NCI-H187 (cell line): ENCODE data around the gene LRRC46.

Experiments used
- DNase-seq, 2 experiments: peaks; one replicate each; lab custom pipeline; 2025; lab: John Stamatoyannopoulos, UW

The LRRC46 gene

DNA sequence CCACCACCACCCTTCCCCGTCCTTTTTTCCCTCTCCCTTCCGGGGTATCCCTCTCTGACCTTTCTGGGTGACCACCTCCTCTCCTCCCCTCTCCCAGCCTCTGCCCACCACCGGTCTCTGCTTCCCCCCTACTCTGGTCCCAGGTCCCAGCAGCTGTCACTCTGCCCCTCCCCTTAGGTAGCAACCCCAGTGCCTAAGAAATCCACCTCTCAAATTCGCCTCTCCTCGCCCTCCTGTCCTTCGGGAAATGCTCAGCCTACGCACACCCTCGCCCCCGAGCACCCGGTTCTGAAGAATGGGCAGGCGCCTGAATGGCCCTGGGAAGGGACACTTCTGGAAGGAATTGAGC is 20.3 kb downstream of the LRRC46 start:
- no peak for DNase-seq

DNA sequence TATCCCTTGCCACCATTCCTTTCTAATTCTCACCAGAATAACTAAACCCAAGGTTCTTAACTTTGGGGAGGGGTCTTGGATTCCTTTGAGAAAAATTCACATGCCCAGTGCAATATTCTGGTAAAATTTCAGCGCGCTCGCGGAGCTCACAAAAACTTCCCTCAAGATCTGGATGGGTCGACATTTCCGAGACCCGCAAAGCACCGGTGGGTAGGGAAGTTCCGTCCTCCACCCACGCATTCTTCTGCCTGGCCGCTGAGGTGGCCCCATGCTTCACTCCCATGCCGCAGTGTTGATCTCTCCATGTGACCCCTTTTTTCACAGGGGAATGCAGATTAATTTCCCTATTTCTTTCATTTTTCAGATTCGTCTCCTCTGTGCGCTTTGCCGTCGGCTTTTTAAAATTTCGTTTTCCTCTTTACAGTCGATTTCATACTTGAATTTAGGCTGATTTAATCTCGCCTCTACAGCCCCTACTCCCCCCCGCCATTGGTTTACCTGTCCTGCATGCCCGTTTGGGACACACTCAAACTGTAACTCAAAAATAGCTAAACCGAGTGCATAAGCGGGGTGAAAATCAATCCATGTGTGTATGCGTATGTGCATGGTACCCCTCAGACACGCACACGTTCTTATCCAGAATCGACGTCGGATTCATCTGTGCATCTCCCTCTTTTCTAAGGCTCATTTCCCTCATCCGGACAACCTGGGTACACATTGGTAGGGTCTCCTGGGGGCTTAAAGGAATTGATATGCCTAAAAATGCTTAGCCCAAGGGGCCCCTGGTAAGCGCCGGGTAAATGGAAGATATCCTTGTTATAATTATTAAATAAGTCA is 20.9 kb downstream of the LRRC46 start:
- no peak for DNase-seq

DNA sequence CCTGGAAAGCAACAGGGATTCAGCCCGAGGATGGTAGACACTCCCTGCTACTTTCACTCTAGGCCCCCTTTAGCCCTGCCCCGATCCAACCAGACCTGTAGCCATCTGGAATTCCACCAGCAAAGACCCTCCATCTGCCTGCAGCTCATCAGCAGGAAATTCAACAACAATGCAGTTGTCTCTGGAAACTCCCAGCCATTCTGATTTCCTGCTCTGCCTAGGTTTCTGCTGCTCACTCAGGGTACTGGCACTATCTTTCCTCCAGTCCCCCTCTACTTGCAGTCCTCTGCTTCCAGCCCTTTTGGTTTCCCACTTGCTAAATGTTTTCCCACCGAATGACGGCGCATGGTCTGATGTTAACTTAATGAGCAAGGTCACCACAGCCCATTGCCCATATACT is 22.1 kb downstream of the LRRC46 start:
- DNase-seq: no peak

DNA sequence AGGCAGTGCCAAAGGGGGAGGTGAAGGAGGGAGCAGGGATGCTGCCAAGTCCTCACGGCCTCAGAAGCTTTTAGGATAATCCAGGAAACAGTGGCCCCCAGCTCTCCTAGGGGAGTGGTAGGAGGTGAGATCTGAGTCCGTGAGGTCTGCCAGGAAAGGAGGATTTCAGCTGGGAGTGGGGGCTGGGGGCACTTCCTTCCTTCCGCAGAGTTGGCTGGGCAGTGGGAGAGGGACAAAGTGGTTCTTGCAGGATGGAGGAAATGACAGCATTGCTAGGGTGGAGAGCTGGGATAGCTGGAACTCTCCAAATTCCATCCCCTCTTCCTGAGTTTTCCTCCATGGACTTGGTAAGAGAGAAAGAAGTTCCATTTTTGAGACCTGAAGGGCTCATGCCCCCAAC is 24.3 kb downstream of the LRRC46 start:
- DNase-seq: no peak

DNA sequence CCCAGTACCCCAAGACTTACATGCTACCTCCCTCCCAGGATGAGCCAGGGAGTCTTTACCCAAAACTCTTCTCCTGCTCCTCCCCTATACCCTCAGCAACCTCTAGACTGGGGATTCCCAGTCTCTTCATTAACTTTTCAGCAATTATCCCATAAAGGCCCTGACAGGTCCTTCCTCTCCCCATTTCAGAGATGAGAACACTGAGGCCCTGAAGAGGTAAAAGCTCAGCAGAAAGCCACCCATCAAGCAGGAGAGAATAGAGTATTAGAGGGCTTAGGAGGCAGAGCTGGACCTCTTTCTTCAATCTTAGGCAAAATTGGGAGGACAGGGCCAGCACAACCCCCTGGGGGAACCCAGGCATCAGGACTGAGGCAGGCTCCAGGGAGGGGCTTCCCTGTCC is 25.4 kb downstream of the LRRC46 start:
- DNase-seq: no peak

DNA sequence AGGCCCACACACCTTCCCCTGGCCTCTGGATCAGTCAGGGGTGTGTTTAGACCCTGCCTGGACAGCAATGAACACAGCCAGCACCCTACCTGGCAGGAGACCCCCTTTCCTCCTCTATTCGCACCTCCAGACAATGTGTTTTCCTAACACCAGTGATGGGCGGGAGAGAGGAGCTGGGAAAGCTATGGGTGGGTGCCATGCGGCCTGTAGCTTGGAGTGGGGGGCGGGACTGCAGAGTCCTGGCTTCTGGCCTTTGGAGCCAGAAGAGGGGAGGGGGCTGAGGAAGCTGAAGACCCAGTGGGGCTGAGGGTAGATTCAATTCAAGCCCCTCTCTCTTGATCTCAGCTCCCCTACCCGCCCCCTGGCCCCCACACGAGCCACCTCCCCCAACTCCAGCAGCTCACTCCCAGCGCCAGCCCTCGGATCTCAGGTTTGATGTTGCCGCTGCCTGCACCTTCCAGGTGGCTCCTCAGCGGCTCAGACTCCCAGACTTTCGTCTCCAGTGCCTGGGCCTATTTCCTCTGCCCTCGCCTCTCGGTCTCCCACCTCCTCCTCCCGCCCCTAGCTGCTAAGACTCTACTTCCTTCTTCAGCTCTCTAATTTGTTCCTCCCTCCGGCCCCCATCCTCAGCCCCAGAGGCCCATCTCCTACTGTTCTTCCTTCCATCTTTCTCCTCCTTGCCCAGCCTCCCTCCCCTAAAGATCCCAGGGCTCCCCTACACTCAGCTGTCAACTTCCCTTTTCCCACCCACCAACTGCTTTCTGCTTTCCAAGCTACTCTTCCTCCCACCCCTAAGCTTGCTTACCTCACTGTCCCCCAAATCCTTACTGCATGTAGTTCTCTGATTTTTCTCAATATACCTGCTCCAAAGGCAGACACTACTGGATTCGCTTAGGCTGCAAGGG is 26.3 kb downstream of the LRRC46 start:
- DNase-seq: no peak

DNA sequence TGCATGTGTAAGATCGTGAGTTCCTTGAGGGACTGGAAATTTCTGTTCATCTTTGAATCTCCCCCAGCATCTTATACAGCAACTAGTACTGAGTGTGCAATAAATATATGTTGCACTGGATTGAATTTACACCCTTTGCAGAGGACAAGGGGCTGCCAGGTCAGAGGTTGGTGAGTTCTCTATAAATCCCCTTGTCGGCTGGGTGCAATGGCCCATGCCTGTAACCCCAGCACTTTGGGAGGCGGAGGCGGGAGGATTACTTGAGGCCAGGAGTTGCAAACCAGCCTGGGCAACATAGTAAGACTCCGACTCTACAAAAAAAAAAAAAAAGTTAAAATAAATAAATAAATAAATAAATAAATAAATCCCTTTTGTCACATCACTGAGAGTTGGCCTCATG is 28.9 kb downstream of the LRRC46 start:
- DNase-seq: no peak

DNA sequence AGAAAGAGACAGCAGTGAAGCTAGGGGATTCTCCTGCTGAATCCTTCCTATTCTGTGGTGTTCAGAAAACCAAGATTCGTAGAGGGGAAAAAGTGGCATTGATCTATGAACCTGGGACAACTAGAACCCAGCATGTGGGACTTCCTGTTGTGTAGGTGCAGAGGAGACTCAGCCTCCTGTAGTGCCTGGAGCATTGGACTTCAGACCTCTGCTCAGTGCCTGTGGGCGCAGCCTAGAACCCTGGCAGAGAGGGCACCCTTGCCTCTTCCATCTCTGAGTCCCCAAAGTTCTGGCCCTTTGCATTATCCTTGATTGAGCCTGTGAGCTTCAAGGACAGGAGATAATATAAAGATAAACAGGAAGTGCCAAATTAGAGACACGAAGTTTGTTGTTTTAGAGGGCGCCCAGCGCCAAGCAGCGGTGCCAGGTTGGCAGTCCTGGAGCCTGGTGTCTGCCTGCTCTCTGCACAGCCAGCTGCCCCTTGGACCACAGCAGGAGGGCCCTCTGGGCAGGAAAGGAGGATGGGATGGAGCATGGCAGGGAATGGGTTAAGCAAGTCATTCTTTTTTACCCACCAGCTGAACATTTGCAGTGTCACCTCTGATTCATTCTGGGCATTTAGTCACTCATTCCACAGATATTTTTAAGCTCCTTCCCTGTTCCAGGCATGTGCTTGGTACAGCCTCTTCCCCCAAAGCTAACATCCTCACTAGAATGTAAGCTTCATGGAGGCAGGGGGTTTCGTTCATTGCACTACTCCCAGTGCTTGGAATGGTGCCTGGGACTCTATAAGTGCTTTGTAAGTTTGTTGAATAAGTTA is 31.4 kb downstream of the LRRC46 start:
- DNase-seq: no peak

DNA sequence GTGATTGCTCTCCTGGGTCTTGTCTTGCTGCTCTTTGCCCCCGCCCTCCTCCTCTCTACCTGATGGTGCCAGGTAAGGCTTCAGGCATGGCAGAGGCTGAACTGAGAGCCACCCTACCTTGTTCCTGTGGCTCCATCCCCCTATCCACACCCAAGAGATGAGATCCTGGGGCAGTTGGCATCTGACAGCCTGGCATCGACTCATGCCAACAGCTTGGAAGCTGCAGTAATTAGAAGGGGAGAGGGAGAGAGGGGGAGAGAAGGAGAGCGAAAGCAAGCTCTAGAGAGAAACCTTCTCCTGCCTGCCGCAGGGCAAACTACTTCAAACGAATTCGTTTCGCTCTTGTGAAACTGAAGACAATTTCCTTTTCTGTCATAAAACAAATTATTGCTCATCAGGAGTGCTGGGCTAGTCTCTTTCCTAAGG is 33.3 kb downstream of the LRRC46 start:
- no peak for DNase-seq

DNA sequence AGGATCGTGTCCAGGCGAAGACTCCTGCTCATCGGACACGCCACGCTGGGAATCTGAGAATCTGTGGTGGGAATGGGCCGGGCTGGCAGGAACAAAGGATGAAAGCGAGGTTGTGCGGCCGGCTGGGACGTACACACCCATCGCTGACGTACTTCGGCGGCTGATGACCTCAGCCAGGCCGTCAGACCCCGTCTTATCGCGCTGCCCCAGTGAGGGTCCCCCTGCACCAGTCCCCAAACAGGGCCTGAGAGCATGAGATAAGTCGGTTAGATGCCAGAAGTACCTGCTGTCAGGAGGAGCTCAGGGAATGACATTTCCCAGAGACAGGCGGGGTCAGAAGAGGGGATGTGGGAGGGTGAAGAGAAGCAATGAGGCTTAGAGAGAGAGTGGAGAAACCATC is 35.5 kb downstream of the LRRC46 start:
- no peak for DNase-seq

DNA sequence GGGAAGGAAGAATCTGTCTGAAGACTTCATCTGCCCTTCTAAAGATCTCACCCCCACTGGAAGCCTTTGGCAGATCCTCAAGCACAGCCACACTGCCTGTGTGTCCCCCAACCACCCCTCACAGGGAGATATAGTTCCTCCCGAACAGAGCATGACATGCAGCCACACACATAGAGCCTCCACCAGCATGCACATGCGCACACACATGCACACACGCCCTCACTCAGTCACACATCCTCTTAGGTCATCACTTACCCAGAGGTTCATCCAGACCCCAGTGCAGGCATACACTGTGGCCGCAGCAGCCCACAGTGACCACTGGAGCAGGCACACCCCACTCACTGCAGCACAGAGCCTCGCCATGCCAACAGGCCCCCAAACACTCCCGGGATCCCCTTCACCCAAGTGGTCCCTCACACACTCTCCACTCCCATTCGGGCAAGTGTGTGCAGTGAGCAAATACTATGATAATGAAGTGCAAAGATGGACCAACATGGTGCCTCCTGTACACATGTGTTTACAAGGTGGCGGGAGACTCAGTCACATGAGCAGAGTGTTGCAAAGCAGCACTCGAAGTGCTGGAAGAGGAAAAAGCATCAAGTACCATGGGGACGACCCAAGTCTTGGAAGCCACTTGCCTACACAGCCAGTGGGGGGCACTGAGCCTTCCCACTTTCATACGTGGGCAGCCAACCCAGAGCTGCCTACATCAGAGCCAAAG is 36.5 kb downstream of the LRRC46 start:
- no peak for DNase-seq

DNA sequence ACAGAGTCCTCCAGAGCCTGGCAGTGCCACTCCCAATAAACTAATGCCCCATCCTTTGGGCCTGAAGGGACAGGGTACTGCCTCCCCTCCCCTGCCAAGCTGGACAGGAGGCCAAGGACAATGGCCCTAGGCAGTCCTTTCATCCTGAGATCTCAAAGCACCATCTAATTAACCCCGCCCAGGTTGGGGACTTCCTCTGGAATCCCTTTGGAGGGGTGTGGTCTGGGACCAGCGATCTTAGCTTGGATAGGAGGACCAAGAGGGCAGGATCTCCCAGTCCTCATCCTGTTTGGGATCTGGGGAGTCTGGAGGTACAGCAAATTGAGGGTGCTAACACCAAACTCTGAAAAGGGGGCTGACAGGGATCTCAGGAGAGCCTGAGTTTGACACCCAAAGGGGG is 37.6 kb downstream of the LRRC46 start:
- DNase-seq: no peak

DNA sequence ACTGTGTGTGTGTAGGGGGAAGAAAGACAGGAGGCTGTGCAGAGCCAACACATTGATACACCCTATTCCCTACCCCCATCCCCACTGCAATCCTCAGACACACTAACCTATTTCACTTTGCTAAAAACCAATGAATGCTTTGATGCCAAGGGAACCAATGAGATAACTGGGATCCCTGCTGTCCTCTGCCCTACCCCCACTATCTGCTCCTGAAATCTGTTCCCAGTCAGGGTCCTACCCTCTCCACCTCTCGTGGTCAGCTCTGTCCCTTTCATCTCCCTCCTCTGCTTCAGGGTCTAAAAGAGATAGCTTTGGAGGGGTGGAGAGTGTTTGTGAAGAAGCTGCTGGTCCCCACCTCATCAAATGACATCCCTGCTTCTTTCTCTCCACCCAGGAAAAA is 38.6 kb downstream of the LRRC46 start:
- no peak for DNase-seq

DNA sequence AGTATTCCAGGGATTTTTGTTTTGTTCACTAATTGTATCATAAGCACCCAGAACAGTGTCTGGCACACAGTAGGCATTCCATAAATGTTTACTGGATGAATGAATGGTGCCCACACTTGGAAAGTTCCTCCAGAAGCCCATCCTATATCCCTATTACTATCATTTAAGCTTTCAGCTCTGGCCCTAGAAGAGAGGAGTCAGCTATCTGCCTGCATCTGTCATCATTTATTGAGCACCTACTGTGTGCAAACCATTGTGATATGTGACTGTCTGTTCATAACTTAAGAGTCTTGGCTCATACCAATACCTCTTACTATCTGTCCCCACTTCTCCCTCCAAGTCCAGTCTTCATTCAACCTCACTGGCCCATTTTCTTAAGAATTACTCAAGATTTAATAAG is 39.6 kb downstream of the LRRC46 start:
- no peak for DNase-seq

DNA sequence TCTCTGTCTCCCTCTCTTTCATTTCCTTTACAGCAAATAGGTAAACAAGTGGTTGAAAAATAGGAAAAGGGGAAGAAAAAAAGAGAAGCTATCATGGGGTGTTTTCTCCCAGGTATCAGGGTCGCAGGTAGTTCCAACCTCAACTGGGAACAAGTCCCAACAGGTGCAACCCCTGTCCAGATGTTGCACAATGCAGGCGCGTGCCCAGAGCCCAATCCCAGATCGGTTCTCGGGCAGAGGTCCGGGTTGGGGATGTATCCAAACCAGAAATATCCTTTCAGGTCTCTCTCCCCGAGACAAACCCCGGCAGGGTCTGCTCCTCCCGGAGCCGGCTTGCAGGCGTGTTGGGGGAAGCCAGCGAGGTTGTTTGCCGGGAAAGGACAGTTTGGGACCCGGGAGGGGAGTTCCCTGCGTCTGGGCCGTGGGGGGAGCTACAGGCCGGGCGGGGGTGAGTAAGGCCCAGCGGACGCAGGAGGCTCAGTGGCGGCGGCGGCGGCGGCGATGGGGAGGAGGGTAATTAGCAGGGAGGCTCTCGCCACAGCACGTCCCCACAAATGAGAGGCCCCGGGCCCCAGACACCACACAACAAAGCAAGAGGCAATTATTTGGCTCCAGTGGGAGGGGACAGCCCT is 40.7 kb downstream of the LRRC46 start:
- no peak for DNase-seq

DNA sequence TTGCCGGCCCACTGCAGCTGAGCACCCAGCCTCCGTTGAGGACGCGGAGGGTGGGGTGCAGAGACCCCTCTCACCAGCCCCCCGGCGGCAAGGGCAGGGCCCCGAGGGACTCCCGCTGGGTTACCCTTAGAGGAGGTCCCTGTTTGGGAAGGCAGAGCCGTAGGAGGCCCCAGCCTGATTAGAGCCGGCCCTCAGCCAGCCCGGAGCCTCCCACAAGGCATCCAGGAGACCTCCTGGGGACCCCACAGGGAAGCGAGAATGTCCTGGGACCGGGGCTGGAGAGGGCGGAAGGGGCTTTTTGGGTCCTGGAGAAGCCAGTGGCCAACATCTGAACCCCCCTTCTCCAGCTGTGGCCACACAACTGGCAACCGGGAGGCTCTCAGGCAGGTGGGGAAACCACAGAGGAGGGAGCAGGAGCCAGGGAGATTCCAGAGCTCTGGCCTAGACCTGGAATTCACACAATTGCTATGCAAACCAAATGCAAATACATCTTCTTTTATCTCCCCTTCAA is 41.2 kb downstream of the LRRC46 start:
- DNase-seq: no peak

DNA sequence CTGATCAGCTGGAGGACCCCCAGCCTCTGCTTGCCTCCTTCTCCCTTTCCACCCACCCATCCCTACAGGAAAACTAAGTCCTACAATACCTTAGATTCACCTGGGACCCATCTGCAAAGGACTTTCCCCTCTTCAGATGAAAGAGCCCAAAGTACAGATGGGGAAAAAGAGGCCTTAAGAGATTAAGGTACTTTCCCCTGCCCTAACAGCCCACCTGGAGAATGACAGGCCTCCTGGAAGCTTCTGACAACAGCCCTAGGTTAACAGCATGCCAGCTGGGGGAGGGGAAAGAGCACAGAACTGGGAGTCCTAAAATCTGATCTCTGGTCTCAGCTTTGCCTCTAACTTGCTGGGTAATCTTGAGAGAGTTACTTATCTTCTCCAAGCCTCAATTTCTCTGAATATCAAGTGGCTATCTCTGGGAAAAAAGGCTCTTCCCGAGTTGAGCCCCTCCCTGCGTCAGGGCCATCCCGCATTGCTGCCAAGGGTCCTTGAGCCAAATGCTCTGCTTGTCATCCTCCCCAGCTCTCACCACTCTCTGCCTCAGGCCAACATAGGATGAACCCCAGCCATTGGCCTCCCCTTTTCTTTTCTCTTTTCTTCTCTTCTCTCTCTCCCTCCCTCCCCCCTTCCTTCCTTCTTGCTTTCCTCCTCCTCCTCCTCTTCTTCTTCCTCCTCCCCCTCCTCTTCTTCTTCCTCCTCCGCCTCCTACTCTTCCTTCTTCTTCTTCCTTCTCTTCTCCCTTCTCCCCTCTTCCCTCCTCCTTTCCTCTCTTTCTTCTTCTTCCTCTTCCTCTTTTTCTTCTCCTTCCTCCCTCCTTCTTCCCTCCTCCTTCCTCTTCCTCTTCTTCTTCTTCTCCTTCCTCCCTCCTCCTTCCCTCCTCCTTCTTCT is 42.0 kb downstream of the LRRC46 start:
- DNase-seq: no peak

DNA sequence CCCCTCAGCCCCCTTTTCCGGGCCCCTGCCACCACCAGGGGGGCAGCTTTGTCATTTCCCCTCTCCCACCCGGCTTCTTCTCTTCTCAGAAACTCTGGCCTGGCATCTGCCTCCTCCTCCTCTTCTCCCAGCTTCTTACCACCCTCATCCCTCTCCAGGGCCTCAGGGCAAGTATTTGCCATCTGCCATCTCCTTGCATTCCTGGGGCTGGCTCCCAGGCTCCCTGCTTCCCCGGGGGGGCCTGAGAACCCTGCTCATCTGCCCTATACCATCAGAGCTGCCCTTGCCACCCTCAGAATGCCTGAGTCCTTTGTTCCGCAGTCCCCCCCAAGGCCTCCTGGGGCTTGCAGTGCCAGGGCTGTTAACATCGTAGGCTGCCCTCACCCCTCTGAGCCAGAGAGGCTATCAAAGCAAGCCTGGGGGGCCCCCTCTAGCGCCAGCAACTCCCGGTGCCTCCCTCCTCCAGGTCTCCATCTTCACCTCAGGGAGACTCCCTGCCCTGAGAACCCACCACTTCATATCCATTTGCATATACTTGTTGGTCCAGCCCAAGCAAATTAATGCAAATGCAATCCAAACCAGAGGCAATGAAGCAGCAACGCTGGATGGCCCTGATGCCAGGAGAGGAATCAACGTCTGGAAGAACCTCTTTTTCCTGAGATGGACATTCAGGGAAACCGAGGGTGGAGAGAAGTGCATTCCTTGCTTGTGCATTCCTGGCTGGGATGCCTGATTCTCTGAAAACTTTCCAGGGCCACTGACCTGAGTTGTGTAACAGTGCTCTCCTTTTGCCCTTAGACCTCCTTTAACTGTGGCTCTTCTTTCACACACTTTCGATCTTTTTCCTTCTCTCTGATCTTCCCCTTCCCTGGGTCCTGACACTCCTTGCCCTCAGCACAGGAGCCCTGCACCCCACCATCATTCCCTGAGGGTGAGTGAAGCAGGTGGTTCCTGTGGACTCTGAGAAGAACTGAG is 43.8 kb downstream of the LRRC46 start:
- no peak for DNase-seq
